ENCODE data around the gene PIGR. TPM values are rescaled to one million over a fixed set of nuclear protein-coding genes. Genes with fewer than 3 reads are reported as not detected.

PIGR gene
- total RNA-seq, 1 experiment from 2014 or later: not detected

GRCh38 chr1:206899717-206900116 lies 46.5 kb downstream of the PIGR start:
- Histone ChIP-seq H2AK5ac (ENCODE audit: insufficient read length, low read length) (no peak overlapping the region), H4K91ac (ENCODE audit: insufficient read length, low read depth, low read length) (no peak overlapping the region), H3K23me2 (ENCODE audit: insufficient read length, low read depth, low read length, poor library complexity, severe bottlenecking) (no peaks in the 10 kb centered on the region), H3K4me2 (ENCODE audit: insufficient read depth, insufficient read length, low read length) (no peak overlapping the region), H4K20me1 (ENCODE audit: control insufficient read depth, insufficient read depth, insufficient read length) (no peaks in the 10 kb centered on the region), H2AFZ (ENCODE audit: low read length) (no peak overlapping the region), H2BK15ac (ENCODE audit: low read depth, low read length) (no peak overlapping the region), H3K27me3 (ENCODE audit: insufficient read depth, low read length) (no peaks in the 10 kb centered on the region), H3K9me3 (ENCODE audit: control insufficient read depth, low read depth, low read length) (no peaks in the 10 kb centered on the region), H4K5ac (ENCODE audit: insufficient read length, low read depth, low read length) (no peak overlapping the region), H4K8ac (replicated peaks; ENCODE audit: insufficient read length, low read depth, low read length) (no peak overlapping the region), H3K4me1 (ENCODE audit: insufficient read depth, low read length) (no peaks in the 10 kb centered on the region), H3K18ac (ENCODE audit: insufficient read length, low read depth, low read length) (no peak overlapping the region), H3K23ac (ENCODE audit: insufficient read length, low read depth, low read length) (no peak overlapping the region), H2BK5ac (ENCODE audit: insufficient read length, low read length) (no peak overlapping the region), H3K14ac (ENCODE audit: insufficient read depth, low read length) (no peak overlapping the region), H2BK20ac (ENCODE audit: low read depth, low read length, poor library complexity, severe bottlenecking) (no peak overlapping the region), H3K9ac (ENCODE audit: extremely low read depth, insufficient read length, low read length) (no peak overlapping the region), H3K27ac (ENCODE audit: insufficient read length, low read depth, low read length) (no peak overlapping the region), H3K79me2 (ENCODE audit: insufficient read depth, low read length) (no peaks in the 10 kb centered on the region), H2BK120ac (ENCODE audit: low read depth, low read length, poor library complexity, severe bottlenecking) (no peak overlapping the region), H3T11ph (ENCODE audit: low read length) (no peak overlapping the region), H2BK12ac (ENCODE audit: insufficient read length, low read depth, low read length) (no peak overlapping the region), H3K79me1 (ENCODE audit: insufficient read depth, low read depth, low read length, poor library complexity, severe bottlenecking) (no peaks in the 10 kb centered on the region), H3K56ac (ENCODE audit: insufficient read length, low read depth, low read length) (no peak overlapping the region), H3K4ac (ENCODE audit: low read depth, low read length) (no peak overlapping the region)
- no peak for DNase-seq
- H3K4me1 Mint-ChIP-seq: peaks cover 7 to 8% of the 10 kb centered on the region in 2 experiments; a peak in 3 of 4 replicates
- WGBS (ENCODE audit: extremely low coverage, insufficient read length, low lambda C conversion rate): no CpG with 5 or more reads among the region's 5 CpGs
- peaks cover 26% of the 10 kb centered on the region for H3K27me3 Mint-ChIP-seq (ENCODE audit: low read depth)
- H3K36me3 Mint-ChIP-seq (ENCODE audit: insufficient read depth in 1 of 3, low read depth in 3 of 3): no peaks in the 10 kb centered on the region
- TF ChIP-seq CTCF (conservative IDR thresholded peaks at IDR 0.05): no peak
- no peak overlapping the region; a peak in 1 of 7 replicates for H3K27ac Mint-ChIP-seq
- H3K4me3 Mint-ChIP-seq: no peak overlapping the region
- H3K9me3 Mint-ChIP-seq: no peaks in the 10 kb centered on the region

All from H9 (cell line).